ENCODE measurements around the gene ZDHHC3.

ZDHHC3 gene

GRCh38 chr3:44893097-44893496 lies 82.9 kb downstream of the ZDHHC3 start:
- DNase-seq (ENCODE audit: low read depth), result no peak

GRCh38 chr3:44892689-44893088 lies 83.3 kb downstream of the ZDHHC3 start:
- no peak for DNase-seq (ENCODE audit: low read depth)

GRCh38 chr3:44890852-44891251 lies 85.1 kb downstream of the ZDHHC3 start:
- no peak for DNase-seq (ENCODE audit: low read depth)

- DNase-seq (ENCODE audit: low read depth), result no peak
Observed at GRCh38 chr3:44890258-44890657, 85.7 kb downstream of the ZDHHC3 start.

GRCh38 chr3:44887101-44887500 lies 88.9 kb downstream of the ZDHHC3 start:
- DNase-seq (ENCODE audit: low read depth), result no peak

GRCh38 chr3:44886561-44886960 lies 89.4 kb downstream of the ZDHHC3 start:
- no peak for DNase-seq (ENCODE audit: low read depth)

- DNase-seq (ENCODE audit: low read depth), result no peak
Observed at GRCh38 chr3:44885618-44886017, 90.4 kb downstream of the ZDHHC3 start.

- DNase-seq (ENCODE audit: low read depth), result no peak
Observed at GRCh38 chr3:44883999-44884431, 92.0 kb downstream of the ZDHHC3 start.

- no peak for DNase-seq (ENCODE audit: low read depth)
Observed at GRCh38 chr3:44883213-44883955, 92.6 kb downstream of the ZDHHC3 start.

- DNase-seq (ENCODE audit: low read depth), result no peak
Observed at GRCh38 chr3:44880284-44880683, 95.7 kb downstream of the ZDHHC3 start.

GRCh38 chr3:44877333-44877732 lies 98.6 kb downstream of the ZDHHC3 start:
- DNase-seq (ENCODE audit: low read depth), result no peak

- DNase-seq (ENCODE audit: low read depth), result no peak
Observed at GRCh38 chr3:44875596-44875995, 100.4 kb downstream of the ZDHHC3 start.
